ENCODE measurements around the gene PPP1R1A.

GRCh38 chr12:54595471-54595870 lies 7.0 kb upstream of the PPP1R1A start:
- no peak for TF ChIP-seq EZH2 (IDR thresholded peaks at IDR 0.05; ENCODE audit: borderline replicate concordance)
- TF ChIP-seq EZH2phosphoT487 (IDR thresholded peaks at IDR 0.05; ENCODE audit: low read depth, severe bottlenecking, unreplicated experiment), result no peak
- TF ChIP-seq, protein P1, sequence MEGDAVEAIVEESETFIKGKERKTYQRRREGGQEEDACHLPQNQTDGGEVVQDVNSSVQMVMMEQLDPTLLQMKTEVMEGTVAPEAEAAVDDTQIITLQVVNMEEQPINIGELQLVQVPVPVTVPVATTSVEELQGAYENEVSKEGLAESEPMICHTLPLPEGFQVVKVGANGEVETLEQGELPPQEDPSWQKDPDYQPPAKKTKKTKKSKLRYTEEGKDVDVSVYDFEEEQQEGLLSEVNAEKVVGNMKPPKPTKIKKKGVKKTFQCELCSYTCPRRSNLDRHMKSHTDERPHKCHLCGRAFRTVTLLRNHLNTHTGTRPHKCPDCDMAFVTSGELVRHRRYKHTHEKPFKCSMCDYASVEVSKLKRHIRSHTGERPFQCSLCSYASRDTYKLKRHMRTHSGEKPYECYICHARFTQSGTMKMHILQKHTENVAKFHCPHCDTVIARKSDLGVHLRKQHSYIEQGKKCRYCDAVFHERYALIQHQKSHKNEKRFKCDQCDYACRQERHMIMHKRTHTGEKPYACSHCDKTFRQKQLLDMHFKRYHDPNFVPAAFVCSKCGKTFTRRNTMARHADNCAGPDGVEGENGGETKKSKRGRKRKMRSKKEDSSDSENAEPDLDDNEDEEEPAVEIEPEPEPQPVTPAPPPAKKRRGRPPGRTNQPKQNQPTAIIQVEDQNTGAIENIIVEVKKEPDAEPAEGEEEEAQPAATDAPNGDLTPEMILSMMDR (IDR thresholded peaks at IDR 0.05; ENCODE audit: poor library complexity), result no peak

Data from hepatocyte (in vitro differentiated cells).